Osteocyte (in vitro differentiated cells): ENCODE results near the gene DCTD. TPM values are rescaled to one million over a fixed set of nuclear protein-coding genes. Genes with fewer than 3 reads are reported as not detected.

Experiments
- DNase-seq: peaks from one replicate; pipeline ENCODE4 v3.0.0; 2021; ENCODE audit warnings: mixed read lengths; ENCODE audit not compliant: unreplicated experiment; ENCODE audit errors: extremely low spot score
- H3K27ac Mint-ChIP-seq: one replicate; pipeline ENCODE4 v1.8.0; 2021; ENCODE audit warnings: mild to moderate bottlenecking, mixed read lengths; ENCODE audit not compliant: unreplicated experiment
- H3K27me3 Mint-ChIP-seq: one replicate; pipeline ENCODE4 v1.8.0; 2021; ENCODE audit warnings: mixed read lengths; ENCODE audit not compliant: unreplicated experiment
- H3K36me3 Mint-ChIP-seq: one replicate; pipeline ENCODE4 v1.8.0; 2021; ENCODE audit warnings: mixed read lengths; ENCODE audit not compliant: unreplicated experiment
- H3K4me1 Mint-ChIP-seq: one replicate; pipeline ENCODE4 v1.8.0; 2021; ENCODE audit warnings: mixed read lengths; ENCODE audit not compliant: unreplicated experiment
- H3K4me3 Mint-ChIP-seq: one replicate; pipeline ENCODE4 v1.8.0; 2021; ENCODE audit warnings: mild to moderate bottlenecking, moderate library complexity, mixed read lengths; ENCODE audit not compliant: unreplicated experiment
- H3K9me3 Mint-ChIP-seq: one replicate; pipeline ENCODE4 v1.8.0; 2021; ENCODE audit warnings: mixed read lengths; ENCODE audit not compliant: unreplicated experiment
- CTCF ChIP-seq: fragments of 200-600 bp; sonication (generic); IDR thresholded peaks from 2 replicates; pipeline ENCODE4 v1.5.0; 2021; ENCODE audit warnings: antibody characterized with exemption, mild to moderate bottlenecking, moderate library complexity
- total RNA-seq: library from RNA; stranded (reverse); gene quantifications from 2 replicates; pipeline ENCODE4 v1.2.1, GENCODE V29; 2021

Gene DCTD
- total RNA-seq, 1 donor from 2014 or later = 126 TPM

GRCh38 chr4:182874797-182875345 is 42.3 kb downstream of the DCTD start:
- Mint-ChIP-seq H3K27ac (no peak overlapping the region), H3K27me3 (no peaks in the 10 kb centered on the region), H3K4me3 (no peak overlapping the region), H3K36me3 (peaks cover 3% of the 10 kb centered on the region), H3K9me3 (no peaks in the 10 kb centered on the region), H3K4me1 (no peaks in the 10 kb centered on the region)
- TF ChIP-seq CTCF = no peak
- DNase-seq = no peak

GRCh38 chr4:182874304-182874751 is 42.9 kb downstream of the DCTD start:
- H3K4me3 Mint-ChIP-seq = no peak overlapping the region
- TF ChIP-seq CTCF = no peak
- no peak overlapping the region for H3K27ac Mint-ChIP-seq
- H3K4me1 Mint-ChIP-seq = no peaks in the 10 kb centered on the region
- H3K9me3 Mint-ChIP-seq = no peaks in the 10 kb centered on the region
- H3K36me3 Mint-ChIP-seq = peaks cover 3% of the 10 kb centered on the region
- H3K27me3 Mint-ChIP-seq = no peaks in the 10 kb centered on the region
- DNase-seq = no peak

GRCh38 chr4:182873726-182874125 is 43.5 kb downstream of the DCTD start:
- Mint-ChIP-seq H3K4me3 (no peak overlapping the region), H3K9me3 (no peaks in the 10 kb centered on the region), H3K4me1 (peaks cover 1% of the 10 kb centered on the region), H3K27me3 (no peaks in the 10 kb centered on the region), H3K36me3 (peaks cover 3% of the 10 kb centered on the region), H3K27ac (no peak overlapping the region)
- no peak for TF ChIP-seq CTCF
- no peak for DNase-seq

- Mint-ChIP-seq H3K27me3 (no peaks in the 10 kb centered on the region), H3K36me3 (peaks cover 3% of the 10 kb centered on the region), H3K4me3 (no peak overlapping the region), H3K27ac (no peak overlapping the region), H3K4me1 (peaks cover 5% of the 10 kb centered on the region), H3K9me3 (no peaks in the 10 kb centered on the region)
- no peak for TF ChIP-seq CTCF
- DNase-seq = no peak
Observed at GRCh38 chr4:182873289-182873688, 43.9 kb downstream of the DCTD start.

- Mint-ChIP-seq H3K4me1 (peaks cover 6% of the 10 kb centered on the region), H3K9me3 (no peaks in the 10 kb centered on the region), H3K4me3 (no peak overlapping the region), H3K27ac (no peak overlapping the region), H3K36me3 (peaks cover 3% of the 10 kb centered on the region), H3K27me3 (no peaks in the 10 kb centered on the region)
- no peak for DNase-seq
- TF ChIP-seq CTCF = no peak
Observed at GRCh38 chr4:182872886-182873285, 44.3 kb downstream of the DCTD start.
